ENCODE results near the gene ECSIT.

DNA sequence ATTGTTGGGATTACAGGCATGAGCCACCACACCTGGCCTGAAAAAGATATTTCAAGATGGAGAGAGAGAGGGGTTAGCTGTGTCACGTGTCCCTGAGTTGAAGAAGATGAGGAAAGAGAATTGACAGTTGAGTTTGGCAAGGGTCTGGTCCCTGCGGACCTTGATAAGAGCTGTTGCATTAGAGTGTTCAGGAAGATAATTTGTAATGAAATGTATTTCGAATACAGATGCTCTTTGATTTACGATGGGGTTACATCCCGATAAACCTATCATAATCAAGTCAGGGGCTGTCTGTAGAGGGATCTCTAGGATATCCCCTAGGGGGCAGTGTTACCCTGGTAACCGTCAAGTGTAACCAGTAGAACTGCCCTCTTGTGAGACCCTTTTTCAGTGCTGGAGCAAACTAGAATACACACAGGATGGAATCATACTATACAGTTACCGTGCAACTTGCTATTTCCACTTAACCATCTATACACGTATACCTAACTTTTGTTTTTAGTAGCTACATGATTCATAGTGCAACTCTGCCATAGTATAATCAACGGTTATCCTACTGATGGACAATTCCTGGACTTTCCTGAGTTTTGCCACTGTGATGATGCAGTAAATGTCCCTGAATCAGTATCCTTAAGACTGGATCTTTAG is 31.6 kb upstream of the ECSIT start:
- TF ChIP-seq, protein P1, sequence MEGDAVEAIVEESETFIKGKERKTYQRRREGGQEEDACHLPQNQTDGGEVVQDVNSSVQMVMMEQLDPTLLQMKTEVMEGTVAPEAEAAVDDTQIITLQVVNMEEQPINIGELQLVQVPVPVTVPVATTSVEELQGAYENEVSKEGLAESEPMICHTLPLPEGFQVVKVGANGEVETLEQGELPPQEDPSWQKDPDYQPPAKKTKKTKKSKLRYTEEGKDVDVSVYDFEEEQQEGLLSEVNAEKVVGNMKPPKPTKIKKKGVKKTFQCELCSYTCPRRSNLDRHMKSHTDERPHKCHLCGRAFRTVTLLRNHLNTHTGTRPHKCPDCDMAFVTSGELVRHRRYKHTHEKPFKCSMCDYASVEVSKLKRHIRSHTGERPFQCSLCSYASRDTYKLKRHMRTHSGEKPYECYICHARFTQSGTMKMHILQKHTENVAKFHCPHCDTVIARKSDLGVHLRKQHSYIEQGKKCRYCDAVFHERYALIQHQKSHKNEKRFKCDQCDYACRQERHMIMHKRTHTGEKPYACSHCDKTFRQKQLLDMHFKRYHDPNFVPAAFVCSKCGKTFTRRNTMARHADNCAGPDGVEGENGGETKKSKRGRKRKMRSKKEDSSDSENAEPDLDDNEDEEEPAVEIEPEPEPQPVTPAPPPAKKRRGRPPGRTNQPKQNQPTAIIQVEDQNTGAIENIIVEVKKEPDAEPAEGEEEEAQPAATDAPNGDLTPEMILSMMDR (IDR thresholded peaks at IDR 0.05): no peak
- no peak for TF ChIP-seq POLR2A (IDR thresholded peaks at IDR 0.05)

Data from lower leg skin (tissue), 3 donors.